ENCODE data around the gene NXT2.

- TF ChIP-seq CREB5 (CRISPR knock-in tag; IDR thresholded peaks at IDR 0.05; ENCODE audit: low read depth) (no peak), ZFP30 (CRISPR knock-in tag; IDR thresholded peaks at IDR 0.05) (no peak), ARNTL (CRISPR knock-in tag; IDR thresholded peaks at IDR 0.05; ENCODE audit: borderline replicate concordance, low read depth) (no peak), OSR1 (CRISPR knock-in tag; IDR thresholded peaks at IDR 0.05) (no peak), ESRRG (CRISPR knock-in tag; IDR thresholded peaks at IDR 0.05) (no peak), ZFP3 (CRISPR knock-in tag; IDR thresholded peaks at IDR 0.05) (no peak), RARB (CRISPR knock-in tag; IDR thresholded peaks at IDR 0.05) (no peak), ZNF70 (CRISPR knock-in tag; IDR thresholded peaks at IDR 0.05) (no peak), SNAI2 (CRISPR knock-in tag; IDR thresholded peaks at IDR 0.05) (no peak), BACH2 (CRISPR knock-in tag; IDR thresholded peaks at IDR 0.05; ENCODE audit: borderline replicate concordance) (no peak)
These were observed 651 bp downstream of the NXT2 start for GRCh38 chrX:109537324-109537665.

All from SK-N-SH treated with all-trans-retinoic acid at 6 μM for 48 hours (cell line).